PC-9 (cell line): ENCODE data around the gene HNRNPA0. TPM values are rescaled to one million over a fixed set of nuclear protein-coding genes. Genes with fewer than 3 reads are reported as not detected.

Experiments used
- BruUV-seq: library from RNA; stranded (reverse); fragments of 400-500 nt; replicated peaks from 2 replicates; lab custom pipeline; 2021; lab: Mats Ljungman, UMichigan
- CTCF ChIA-PET: fragments of 300-600 bp; sonication (Branson Sonifier 250); formaldehyde crosslinking; loops from one replicate; lab custom pipeline; 2022; ENCODE audit warnings: antibody characterized with exemption; lab: Charles Lee
- POLR2A ChIA-PET: fragments of 300-600 bp; sonication (Branson Sonifier 250); formaldehyde crosslinking; loops from one replicate; lab custom pipeline; 2022; ENCODE audit warnings: antibody characterized with exemption; ENCODE audit not compliant: unreplicated experiment; lab: Charles Lee
- DNase-seq, 2 experiments: peaks; one replicate each; pipeline versions ENCODE4 v3.0.0 to v3.0.0-alpha.2; 2015 to 2022; ENCODE audit warnings: mixed read lengths in 1 of 2
- H2AFZ ChIP-seq: fragments of 200-600 bp; sonication (generic); 2 replicates; pipeline ENCODE4 v1.8.1; 2017; ENCODE audit warnings: antibody characterized with exemption
- H3F3A ChIP-seq: fragments of 200-600 bp; sonication (generic); 2 replicates; pipeline ENCODE4 v1.8.1; 2017; ENCODE audit warnings: antibody characterized with exemption, mild to moderate bottlenecking, low read depth; ENCODE audit not compliant: insufficient read depth
- H3K27ac ChIP-seq: fragments of 200-600 bp; sonication (generic); 2 replicates; pipeline ENCODE4 v1.6.1; 2016; ENCODE audit warnings: mixed run types
- H3K27me3 ChIP-seq: fragments of 200-600 bp; sonication (generic); 2 replicates; pipeline ENCODE4 v1.6.1; 2016; ENCODE audit warnings: low read depth, mixed run types; ENCODE audit not compliant: insufficient read depth
- H3K36me3 ChIP-seq: fragments of 200-600 bp; sonication (generic); 2 replicates; pipeline ENCODE4 v1.6.1; 2016; ENCODE audit warnings: low read depth, mixed run types
- H3K4me1 ChIP-seq: fragments of 200-600 bp; sonication (generic); replicated peaks from 2 replicates; pipeline ENCODE4 v1.6.1; 2016; ENCODE audit warnings: mixed run types; ENCODE audit not compliant: insufficient read depth
- H3K4me2 ChIP-seq: fragments of 200-600 bp; sonication (generic); 2 replicates; pipeline ENCODE4 v1.6.1; 2017; ENCODE audit warnings: mixed run types
- H3K4me3 ChIP-seq: fragments of 200-600 bp; sonication (generic); 2 replicates; pipeline ENCODE4 v1.6.1; 2016; ENCODE audit warnings: mixed run types
- H3K79me2 ChIP-seq: fragments of 200-600 bp; sonication (generic); 2 replicates; pipeline ENCODE4 v1.6.1; 2017; ENCODE audit warnings: low read depth, mixed run types
- H3K9me2 ChIP-seq: fragments of 200-600 bp; sonication (generic); 2 replicates; pipeline ENCODE4 v1.8.1; 2017; ENCODE audit warnings: mild to moderate bottlenecking; ENCODE audit not compliant: insufficient read depth
- H3K9me3 ChIP-seq: fragments of 200-600 bp; sonication (generic); 2 replicates; pipeline ENCODE4 v1.8.1; 2016; ENCODE audit warnings: low read depth; ENCODE audit not compliant: insufficient read depth
- H4K20me1 ChIP-seq: fragments of 200-600 bp; sonication (generic); 2 replicates; pipeline ENCODE4 v1.8.1; 2017; ENCODE audit not compliant: insufficient read depth
- CTCF ChIP-seq: fragments of 200-600 bp; sonication (generic); conservative IDR thresholded peaks from 2 replicates; pipeline ENCODE4 v1.6.1; 2017; ENCODE audit warnings: mixed run types, antibody characterized with exemption, mild to moderate bottlenecking, moderate library complexity
- EZH2 ChIP-seq: fragments of 200-600 bp; sonication (generic); IDR thresholded peaks from 2 replicates; pipeline ENCODE4 v1.8.0; 2017; ENCODE audit warnings: antibody characterized with exemption, low read depth
- intact Hi-C: fragments of 100-400 bp; cut with micrococcal nuclease; formaldehyde crosslinking; loops from one replicate; pipeline ENCODE4 v1.10.0; 2022; ENCODE audit not compliant: unreplicated experiment
- total RNA-seq: library from RNA; stranded (reverse); gene quantifications from 2 replicates; pipeline ENCODE4 v1.2.3, GENCODE V29; 2021

HNRNPA0 gene
- total RNA-seq, 1 experiment from 2014 or later: 27.8 TPM

GRCh38 chr5:137705106-137705505, 49.1 kb downstream of the HNRNPA0 start:
- H2AFZ ChIP-seq: no peak overlapping the region
- H3K9me3 ChIP-seq: no peaks in the 10 kb centered on the region
- no peak overlapping the region for H3K4me3 ChIP-seq
- H3K4me1 ChIP-seq: peaks cover 6% of the 10 kb centered on the region
- no peaks in the 10 kb centered on the region for H3K27me3 ChIP-seq
- TF ChIP-seq CTCF: no peak
- TF ChIP-seq EZH2: no peak
- H3F3A ChIP-seq: no peaks in the 10 kb centered on the region
- DNase-seq: no peak
- no TSS peak for BruUV-seq
- H4K20me1 ChIP-seq: no peaks in the 10 kb centered on the region
- no peaks in the 10 kb centered on the region for H3K79me2 ChIP-seq
- H3K36me3 ChIP-seq: no peaks in the 10 kb centered on the region
- H3K27ac ChIP-seq: no peak overlapping the region
- no peak overlapping the region for H3K4me2 ChIP-seq
- intact Hi-C loops: no loop called here
- CTCF ChIA-PET: no interaction called here
- POLR2A ChIA-PET: interaction anchor here (0.5 kb wide), 1 partner anchor 41 kb away, joined by 3 read pairs; no protein-coding TSS in a partner anchor
- H3K9me2 ChIP-seq: no peaks in the 10 kb centered on the region

GRCh38 chr5:137703565-137703964, 50.6 kb downstream of the HNRNPA0 start:
- Histone ChIP-seq H4K20me1 (no peaks in the 10 kb centered on the region), H3K79me2 (no peaks in the 10 kb centered on the region), H3K4me1 (peaks cover 7% of the 10 kb centered on the region), H3K27ac (no peak overlapping the region), H3K27me3 (no peaks in the 10 kb centered on the region), H3K9me2 (no peaks in the 10 kb centered on the region), H3F3A (no peaks in the 10 kb centered on the region), H3K4me2 (no peak overlapping the region), H2AFZ (no peak overlapping the region), H3K9me3 (no peaks in the 10 kb centered on the region), H3K36me3 (no peaks in the 10 kb centered on the region), H3K4me3 (no peak overlapping the region)
- CTCF ChIA-PET: no interaction called here
- BruUV-seq: no TSS peak
- no peak for DNase-seq
- TF ChIP-seq EZH2 (no peak), CTCF (no peak)
- intact Hi-C loops: no loop called here
- POLR2A ChIA-PET: no interaction called here

- H3F3A ChIP-seq: no peaks in the 10 kb centered on the region
- H3K36me3 ChIP-seq: no peaks in the 10 kb centered on the region
- intact Hi-C loops: no loop called here
- TF ChIP-seq CTCF (no peak), EZH2 (no peak)
- no peak for DNase-seq
- H3K9me2 ChIP-seq: no peaks in the 10 kb centered on the region
- no peaks in the 10 kb centered on the region for H3K27me3 ChIP-seq
- ChIA-PET CTCF (no interaction called here), POLR2A (no interaction called here)
- no peaks in the 10 kb centered on the region for H3K9me3 ChIP-seq
- no peak overlapping the region for H3K4me2 ChIP-seq
- H2AFZ ChIP-seq: no peak overlapping the region
- no peaks in the 10 kb centered on the region for H3K79me2 ChIP-seq
- H3K4me3 ChIP-seq: no peak overlapping the region
- no peak overlapping the region for H3K27ac ChIP-seq
- H3K4me1 ChIP-seq: peaks cover 7% of the 10 kb centered on the region
- BruUV-seq: no TSS peak
- H4K20me1 ChIP-seq: no peaks in the 10 kb centered on the region
These were observed 53.9 kb downstream of the HNRNPA0 start for GRCh38 chr5:137700282-137700680.
